ENCODE measurements around the gene PPP3CB.

The PPP3CB gene

DNA sequence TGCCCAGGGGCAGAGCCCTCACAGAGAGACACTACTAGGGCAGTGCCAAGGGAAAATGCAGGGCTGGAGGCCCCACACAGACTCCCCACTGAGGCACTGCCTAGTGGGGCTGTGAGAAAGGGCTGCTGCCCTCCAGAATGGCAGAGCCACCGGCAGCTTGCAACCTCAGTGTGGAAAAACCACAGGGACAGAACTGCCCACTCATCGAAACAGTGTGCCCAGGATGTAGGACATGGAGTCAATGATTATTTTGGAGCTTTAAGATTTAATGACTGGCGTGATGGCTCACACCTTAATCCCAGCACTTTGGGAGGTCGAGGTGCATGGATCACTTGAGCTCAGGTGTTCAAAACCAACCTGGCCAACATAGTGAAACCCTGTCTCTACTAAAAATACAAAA, 34.9 kb downstream of the PPP3CB start:
- H3K9me3 Mint-ChIP-seq, result no peaks in the 10 kb centered on the region
- no peak overlapping the region for H3K27ac Mint-ChIP-seq
- H3K4me3 Mint-ChIP-seq, result no peak overlapping the region
- peaks cover 37% of the 10 kb centered on the region for H3K36me3 Mint-ChIP-seq (ENCODE audit: low read depth)
- DNase-seq (ENCODE audit: low spot score), result no peak
- H3K4me1 Mint-ChIP-seq (ENCODE audit: low read depth), result peaks cover 2% of the 10 kb centered on the region
- H3K27me3 Mint-ChIP-seq (ENCODE audit: low read depth), result no peaks in the 10 kb centered on the region

DNA sequence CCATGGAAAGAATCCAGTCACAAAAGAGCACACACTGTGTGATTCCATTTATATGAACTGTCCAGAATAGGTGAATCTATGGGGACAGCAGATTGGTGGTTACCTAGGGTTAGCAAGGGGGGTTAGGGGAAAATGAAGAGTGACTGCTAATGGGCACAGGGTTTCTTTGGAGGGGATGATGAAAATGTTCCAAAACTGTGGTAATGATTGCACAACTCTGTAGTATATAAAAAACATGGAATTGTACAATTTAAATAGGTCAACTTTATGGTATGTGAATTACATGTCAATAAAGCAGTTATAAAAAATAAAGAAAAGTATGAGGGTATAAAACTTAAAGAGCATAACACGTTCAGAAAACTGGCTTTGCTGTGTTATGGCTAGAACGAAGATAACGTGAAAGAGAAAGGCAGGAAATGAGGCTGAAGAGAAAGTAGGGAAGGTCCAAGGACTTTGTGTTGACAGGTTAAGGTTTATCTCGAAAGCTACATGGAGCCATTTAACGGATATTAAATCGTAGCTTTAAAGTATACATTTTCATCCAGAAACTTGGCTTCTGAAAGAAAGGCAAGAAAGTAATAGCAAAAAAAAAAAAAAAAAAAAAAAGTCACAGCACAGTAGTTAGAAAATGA, 36.0 kb downstream of the PPP3CB start:
- no peak overlapping the region for H3K27ac Mint-ChIP-seq
- DNase-seq (ENCODE audit: low spot score), result no peak
- H3K4me3 Mint-ChIP-seq, result no peak overlapping the region
- no peaks in the 10 kb centered on the region for H3K27me3 Mint-ChIP-seq (ENCODE audit: low read depth)
- peaks cover 32% of the 10 kb centered on the region for H3K36me3 Mint-ChIP-seq (ENCODE audit: low read depth)
- H3K4me1 Mint-ChIP-seq (ENCODE audit: low read depth), result peaks cover 2% of the 10 kb centered on the region
- no peaks in the 10 kb centered on the region for H3K9me3 Mint-ChIP-seq

DNA sequence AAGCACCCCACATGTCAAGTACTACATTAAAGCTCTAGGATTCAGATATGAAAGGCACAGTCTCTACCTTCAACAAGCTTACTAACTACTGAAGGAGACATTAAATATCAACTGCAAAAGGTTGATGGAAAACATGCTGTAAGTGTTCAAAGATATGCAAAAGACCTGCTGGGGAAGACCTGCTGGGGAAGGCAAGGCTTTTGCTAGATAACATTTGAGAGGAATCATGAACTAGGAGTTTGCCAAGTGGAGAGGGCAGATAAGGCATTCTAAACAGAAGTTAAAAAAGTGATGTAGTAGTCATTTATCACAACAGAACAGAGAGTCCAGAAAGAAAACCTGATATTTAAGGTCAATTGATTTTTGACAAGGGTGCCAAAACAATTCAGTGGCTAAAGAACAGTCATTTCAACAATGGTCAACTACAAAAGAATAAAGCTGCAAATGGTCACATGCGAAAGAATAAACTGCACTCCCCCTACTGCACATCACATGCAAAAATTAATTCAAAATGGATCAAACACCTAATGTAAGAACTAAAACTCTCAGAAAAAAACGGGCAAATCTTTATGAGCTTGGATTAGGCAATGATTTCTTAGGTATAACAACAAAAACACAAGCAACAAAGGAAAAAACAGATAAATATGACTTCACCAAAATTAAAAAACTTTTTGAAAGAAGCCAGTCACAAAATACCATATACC, 39.5 kb downstream of the PPP3CB start:
- Mint-ChIP-seq H3K36me3 (ENCODE audit: low read depth) (peaks cover 22% of the 10 kb centered on the region), H3K4me1 (ENCODE audit: low read depth) (peaks cover 2% of the 10 kb centered on the region), H3K9me3 (no peaks in the 10 kb centered on the region), H3K27me3 (ENCODE audit: low read depth) (no peaks in the 10 kb centered on the region), H3K27ac (peak overlapping the region; percentile 37), H3K4me3 (no peak overlapping the region)
- DNase-seq (ENCODE audit: low spot score), result no peak

DNA sequence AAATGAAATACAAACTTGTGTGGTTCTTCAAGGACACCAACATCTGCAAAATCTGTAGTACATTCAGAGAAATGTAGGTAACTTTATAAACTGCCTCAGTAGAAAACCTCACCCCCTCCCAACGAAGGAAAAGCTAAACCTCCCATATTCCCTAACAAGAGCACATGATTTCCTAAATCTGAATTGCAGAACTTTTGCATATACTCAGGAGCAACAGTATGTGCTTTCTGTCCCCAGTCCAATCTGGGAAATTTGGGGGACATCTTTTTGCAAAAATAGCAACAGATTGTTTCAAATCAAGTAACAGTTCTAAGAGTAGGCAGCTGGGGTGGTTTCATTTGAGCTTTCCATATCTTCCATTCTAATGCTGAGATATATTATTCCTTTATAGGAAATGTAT, 46.7 kb downstream of the PPP3CB start:
- Mint-ChIP-seq H3K4me1 (ENCODE audit: low read depth) (peaks cover 4% of the 10 kb centered on the region), H3K27ac (no peak overlapping the region), H3K4me3 (no peak overlapping the region), H3K9me3 (no peaks in the 10 kb centered on the region), H3K27me3 (ENCODE audit: low read depth) (no peaks in the 10 kb centered on the region), H3K36me3 (ENCODE audit: low read depth) (peaks cover 27% of the 10 kb centered on the region)
- no peak for DNase-seq (ENCODE audit: low spot score)

DNA sequence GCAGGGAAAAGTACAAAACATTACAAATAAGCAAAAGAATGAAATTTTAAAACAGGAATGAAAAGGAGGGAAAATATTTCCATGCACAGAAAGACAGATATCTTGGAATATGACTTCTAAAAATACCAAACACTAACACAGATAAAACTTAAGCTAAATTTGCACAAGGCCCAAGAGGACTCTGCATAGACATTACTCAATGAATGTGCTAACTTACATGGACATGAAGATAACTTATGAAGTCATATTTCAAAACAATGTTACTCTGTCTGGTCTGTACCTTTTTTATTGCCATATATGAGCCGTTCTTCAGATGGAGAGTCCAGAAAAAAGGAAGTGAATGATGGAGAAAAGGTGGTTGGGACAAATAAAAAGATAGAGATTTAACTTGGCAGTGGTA, 47.4 kb downstream of the PPP3CB start:
- Mint-ChIP-seq H3K27me3 (ENCODE audit: low read depth) (no peaks in the 10 kb centered on the region), H3K4me3 (no peak overlapping the region), H3K9me3 (no peaks in the 10 kb centered on the region), H3K4me1 (ENCODE audit: low read depth) (peaks cover 4% of the 10 kb centered on the region), H3K27ac (no peak overlapping the region), H3K36me3 (ENCODE audit: low read depth) (peaks cover 28% of the 10 kb centered on the region)
- no peak for DNase-seq (ENCODE audit: low spot score)

DNA sequence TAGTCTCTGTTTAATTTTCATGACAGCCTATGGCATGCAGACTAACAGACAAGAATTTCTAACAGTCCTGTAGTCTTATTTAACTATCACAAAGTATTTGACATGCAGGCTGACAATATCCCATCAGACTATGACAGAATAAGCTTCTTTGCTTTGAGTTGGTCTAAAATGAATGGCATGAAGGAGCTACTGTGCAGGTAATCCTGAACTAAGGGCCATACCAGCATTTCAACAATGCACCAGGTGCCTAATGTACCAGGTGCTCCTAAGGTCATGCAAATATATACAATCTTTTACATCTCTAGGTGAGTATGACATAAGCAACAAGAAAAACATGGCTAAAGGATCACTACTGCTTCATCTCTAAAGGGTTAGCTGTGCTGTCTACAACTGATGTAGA, 48.9 kb downstream of the PPP3CB start:
- no peak for DNase-seq (ENCODE audit: low spot score)
- Mint-ChIP-seq H3K4me3 (no peak overlapping the region), H3K9me3 (no peaks in the 10 kb centered on the region), H3K27ac (no peak overlapping the region), H3K4me1 (ENCODE audit: low read depth) (peaks cover 4% of the 10 kb centered on the region), H3K27me3 (ENCODE audit: low read depth) (no peaks in the 10 kb centered on the region), H3K36me3 (ENCODE audit: low read depth) (peaks cover 31% of the 10 kb centered on the region)

DNA sequence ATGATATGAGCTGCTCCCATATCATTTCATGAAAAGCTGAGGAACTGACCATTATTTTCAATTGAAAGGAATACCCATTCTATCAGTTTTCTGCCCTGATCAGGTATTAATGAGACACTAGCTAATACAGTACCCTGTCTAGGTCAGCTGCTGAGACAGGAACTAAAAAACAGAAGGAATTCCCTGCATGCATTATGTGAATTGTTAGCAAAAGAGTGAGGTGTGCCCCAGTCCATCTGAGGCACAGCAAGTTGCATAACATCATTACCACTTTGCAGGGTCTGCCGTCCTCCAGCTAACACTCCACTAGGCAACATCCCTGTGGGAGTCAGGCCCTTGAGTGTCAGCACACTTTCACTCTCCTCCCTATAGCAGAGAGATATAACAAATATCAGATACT, 51.4 kb downstream of the PPP3CB start:
- no peak overlapping the region for H3K27ac Mint-ChIP-seq
- no peaks in the 10 kb centered on the region for H3K9me3 Mint-ChIP-seq
- H3K27me3 Mint-ChIP-seq (ENCODE audit: low read depth), result no peaks in the 10 kb centered on the region
- no peak for DNase-seq (ENCODE audit: low spot score)
- H3K36me3 Mint-ChIP-seq (ENCODE audit: low read depth), result peaks cover 30% of the 10 kb centered on the region
- H3K4me3 Mint-ChIP-seq, result no peak overlapping the region
- H3K4me1 Mint-ChIP-seq (ENCODE audit: low read depth), result no peaks in the 10 kb centered on the region

DNA sequence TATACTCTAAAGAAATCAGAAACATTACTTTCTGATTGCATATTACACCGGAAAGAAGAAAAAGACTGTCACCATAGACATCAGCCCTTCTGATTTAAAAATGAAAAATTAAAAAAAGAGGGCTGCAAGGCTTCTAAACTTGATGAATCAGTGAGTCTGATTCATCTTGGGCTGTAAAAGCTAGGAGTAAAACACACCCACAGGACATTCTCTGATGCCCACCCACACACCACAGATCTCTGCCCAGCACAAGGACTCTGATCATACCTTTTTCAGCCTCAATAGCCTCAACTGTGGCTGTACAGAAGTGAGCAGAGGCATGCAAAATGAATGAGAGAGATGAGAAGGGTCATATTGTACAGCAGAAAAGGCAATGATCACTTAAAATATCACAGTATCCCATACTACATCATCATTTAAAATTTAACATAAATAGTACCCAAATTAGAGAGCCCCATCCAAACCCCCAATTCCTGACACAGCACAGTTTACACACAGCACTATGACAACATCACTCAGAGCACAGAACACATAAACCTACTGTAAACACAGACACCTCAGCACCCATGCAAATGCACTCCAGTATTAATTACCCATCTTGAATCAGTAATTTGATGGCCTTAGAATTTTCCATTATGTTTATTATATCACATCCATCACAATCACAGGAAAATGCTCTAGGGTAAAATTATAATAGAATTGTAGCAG, 56.1 kb downstream of the PPP3CB start:
- no peaks in the 10 kb centered on the region for H3K9me3 Mint-ChIP-seq
- H3K4me3 Mint-ChIP-seq, result no peak overlapping the region
- no peaks in the 10 kb centered on the region for H3K27me3 Mint-ChIP-seq (ENCODE audit: low read depth)
- H3K27ac Mint-ChIP-seq, result no peak overlapping the region
- H3K4me1 Mint-ChIP-seq (ENCODE audit: low read depth), result no peaks in the 10 kb centered on the region
- H3K36me3 Mint-ChIP-seq (ENCODE audit: low read depth), result peaks cover 25% of the 10 kb centered on the region
- no peak for DNase-seq (ENCODE audit: low spot score)

DNA sequence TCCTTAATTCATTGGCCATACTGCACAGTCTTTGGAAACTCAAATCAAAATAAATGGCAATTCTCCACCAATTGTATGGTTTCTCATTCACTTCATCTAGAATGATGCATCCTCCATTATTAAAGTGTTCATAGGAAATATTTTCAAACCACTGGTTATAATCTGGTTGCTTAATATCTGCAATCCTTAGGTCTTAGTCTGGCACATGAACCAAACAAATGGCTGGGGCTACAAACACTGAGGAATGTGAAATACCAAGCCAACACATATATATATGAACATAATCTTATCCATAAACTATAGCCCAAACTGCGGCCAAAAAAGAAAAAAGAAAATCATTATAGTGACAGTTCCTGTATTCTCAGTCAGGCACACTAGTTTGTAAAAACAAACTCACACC, 56.8 kb downstream of the PPP3CB start:
- H3K27me3 Mint-ChIP-seq (ENCODE audit: low read depth), result no peaks in the 10 kb centered on the region

DNA sequence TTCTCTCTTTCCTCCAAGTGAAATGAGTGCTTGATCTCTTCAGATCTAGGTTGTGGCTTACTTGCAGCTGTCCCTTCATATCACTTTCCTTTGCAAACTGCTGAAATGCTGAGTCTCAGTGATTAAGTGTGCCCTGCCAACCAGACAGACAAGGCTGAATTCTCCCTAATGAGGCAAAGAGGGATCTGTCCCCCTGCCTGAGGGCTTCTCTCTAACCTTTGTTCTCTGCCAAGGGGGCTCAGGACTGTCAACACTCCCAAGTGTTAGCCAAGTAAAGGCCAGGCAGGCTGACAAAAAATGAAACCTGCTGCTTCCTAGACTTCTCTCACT, 62.3 kb downstream of the PPP3CB start, which contains the start of gene MSS51:
Gene MSS51, minus strand, starts transcription at position 24 of the 330 bp plus-strand sequence. CDS start 5,277 bp downstream, outside the sequence.
- Mint-ChIP-seq H3K36me3 (ENCODE audit: low read depth) (peaks cover 25% of the 10 kb centered on the region), H3K27me3 (ENCODE audit: low read depth) (no peaks in the 10 kb centered on the region), H3K27ac (peak within 1 kb of the TSS; percentile 48), H3K4me1 (ENCODE audit: low read depth) (peaks cover 16% of the 10 kb centered on the region), H3K4me3 (peak within 1 kb of the TSS; percentile 8), H3K9me3 (no peaks in the 10 kb centered on the region)
- DNase-seq (ENCODE audit: low spot score), result no peak

More for the DNA sequence above, 56.8 kb downstream of the PPP3CB start:
- no peaks in the 10 kb centered on the region for H3K4me1 Mint-ChIP-seq (ENCODE audit: low read depth)
- no peaks in the 10 kb centered on the region for H3K9me3 Mint-ChIP-seq
- H3K4me3 Mint-ChIP-seq, result no peak overlapping the region
- no peak overlapping the region for H3K27ac Mint-ChIP-seq
- no peak for DNase-seq (ENCODE audit: low spot score)
- H3K36me3 Mint-ChIP-seq (ENCODE audit: low read depth), result peaks cover 20% of the 10 kb centered on the region

DNA sequence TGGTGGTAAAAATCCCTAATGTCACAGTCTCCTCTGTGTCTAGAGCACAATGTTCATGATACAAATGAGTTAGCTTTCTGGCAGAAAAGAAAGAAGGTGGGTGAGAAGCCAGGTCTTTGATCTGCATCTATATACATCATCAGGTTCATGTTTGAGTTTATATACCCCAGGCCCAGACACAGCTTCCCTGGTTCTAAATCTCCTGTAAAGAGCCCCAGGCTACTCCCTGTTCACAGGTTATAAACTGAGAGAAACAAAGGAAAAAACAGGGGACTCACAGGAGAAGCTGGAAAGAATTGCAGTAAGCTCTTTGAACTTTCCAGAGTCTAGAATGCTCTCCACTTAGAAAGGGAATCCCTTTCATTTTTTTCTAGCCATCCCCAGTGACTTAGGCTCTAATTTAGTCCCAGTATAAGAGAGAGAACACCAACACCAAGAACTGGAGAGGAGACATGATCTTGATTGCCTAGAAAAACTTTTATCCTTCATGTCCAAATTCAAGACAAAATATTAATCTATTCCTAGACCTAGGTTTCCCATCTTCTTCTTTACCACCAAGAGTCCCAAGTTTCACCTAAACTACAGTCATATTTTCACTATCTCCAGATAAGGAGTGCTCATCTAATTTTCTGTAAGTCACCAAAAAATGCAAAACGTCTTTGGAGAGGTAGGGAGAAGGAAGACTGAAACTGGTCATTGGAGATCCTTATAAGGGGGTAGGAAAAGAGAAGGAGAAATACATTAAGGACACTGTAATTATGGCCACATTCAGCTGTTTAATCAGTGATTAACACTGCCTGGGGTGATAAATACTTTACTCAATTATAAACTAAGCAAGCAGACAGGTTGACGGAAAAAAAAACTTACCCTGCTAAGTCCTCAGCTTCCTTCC, 62.9 kb downstream of the PPP3CB start:
- no peaks in the 10 kb centered on the region for H3K27me3 Mint-ChIP-seq (ENCODE audit: low read depth)
- H3K27ac Mint-ChIP-seq, result no peak overlapping the region
- H3K4me3 Mint-ChIP-seq, result no peak overlapping the region
- peaks cover 16% of the 10 kb centered on the region for H3K4me1 Mint-ChIP-seq (ENCODE audit: low read depth)
- DNase-seq (ENCODE audit: low spot score), result no peak
- H3K36me3 Mint-ChIP-seq (ENCODE audit: low read depth), result peaks cover 26% of the 10 kb centered on the region
- H3K9me3 Mint-ChIP-seq, result no peaks in the 10 kb centered on the region

DNA sequence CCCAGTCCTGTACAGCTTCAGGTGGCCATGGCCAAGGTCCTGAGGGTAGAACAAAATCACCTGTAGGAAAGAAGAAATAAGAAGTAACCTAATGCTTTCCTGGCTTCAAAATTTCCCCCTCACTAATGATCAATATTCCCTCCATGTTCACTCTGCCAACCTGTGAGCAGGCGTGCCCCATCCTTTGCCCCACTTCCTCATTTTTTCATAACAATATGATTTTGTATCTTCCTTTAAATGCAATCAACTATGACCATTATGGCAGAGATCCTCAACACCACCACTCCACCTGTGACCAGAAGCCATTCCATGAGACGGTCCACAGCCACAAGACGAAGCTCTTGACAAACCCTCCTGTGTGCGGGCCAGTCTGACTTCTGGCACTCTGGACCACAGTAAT, 69.5 kb downstream of the PPP3CB start:
- Mint-ChIP-seq H3K9me3 (no peaks in the 10 kb centered on the region), H3K36me3 (ENCODE audit: low read depth) (peaks cover 47% of the 10 kb centered on the region), H3K27me3 (ENCODE audit: low read depth) (no peaks in the 10 kb centered on the region), H3K4me1 (ENCODE audit: low read depth) (no peaks in the 10 kb centered on the region), H3K4me3 (no peak overlapping the region), H3K27ac (no peak overlapping the region)
- DNase-seq (ENCODE audit: low spot score), result no peak

DNA sequence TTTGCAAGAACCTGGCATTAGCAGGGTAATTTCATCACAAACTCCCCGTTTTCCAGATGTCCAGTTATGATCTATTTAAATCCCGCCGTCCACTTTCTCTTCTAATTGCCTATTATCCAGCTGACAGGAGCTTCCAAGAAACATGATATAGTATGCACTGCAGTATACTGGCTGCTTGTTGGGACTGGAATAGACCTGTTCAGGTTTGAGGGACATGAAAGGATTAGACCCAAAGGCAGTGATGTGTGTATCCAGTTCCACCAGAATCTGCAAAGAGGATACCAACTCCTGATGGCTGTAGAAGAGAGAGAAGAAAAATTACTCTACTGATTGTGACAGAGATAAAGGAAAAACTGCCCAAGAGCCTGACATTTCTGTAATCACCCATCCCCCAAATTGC, 71.3 kb downstream of the PPP3CB start:
- no peak for DNase-seq (ENCODE audit: low spot score)
- Mint-ChIP-seq H3K27ac (no peak overlapping the region), H3K4me1 (ENCODE audit: low read depth) (no peaks in the 10 kb centered on the region), H3K4me3 (no peak overlapping the region), H3K27me3 (ENCODE audit: low read depth) (no peaks in the 10 kb centered on the region), H3K36me3 (ENCODE audit: low read depth) (peaks cover 41% of the 10 kb centered on the region), H3K9me3 (no peaks in the 10 kb centered on the region)

DNA sequence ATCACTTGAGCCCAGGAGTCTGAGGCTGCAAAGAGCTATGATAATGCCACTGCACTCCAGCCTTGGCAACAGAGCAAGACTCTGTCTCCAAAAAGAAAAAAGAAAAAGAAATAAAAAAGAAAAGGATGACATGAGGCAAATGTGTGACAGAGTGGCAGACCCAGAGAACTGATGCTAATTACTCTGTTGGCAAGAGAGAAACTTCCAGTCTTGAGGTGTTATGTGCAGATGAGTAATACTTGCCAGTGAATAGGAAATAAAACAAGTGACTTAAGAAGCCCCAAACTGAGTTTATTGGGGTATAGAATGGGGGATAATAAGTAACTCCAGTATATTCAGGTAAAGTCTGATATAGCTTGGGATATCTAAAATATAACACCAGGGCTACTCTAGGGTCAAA, 72.5 kb downstream of the PPP3CB start:
- no peak overlapping the region for H3K4me3 Mint-ChIP-seq
- DNase-seq (ENCODE audit: low spot score), result no peak
- no peaks in the 10 kb centered on the region for H3K4me1 Mint-ChIP-seq (ENCODE audit: low read depth)
- H3K9me3 Mint-ChIP-seq, result no peaks in the 10 kb centered on the region
- H3K27ac Mint-ChIP-seq, result no peak overlapping the region
- H3K27me3 Mint-ChIP-seq (ENCODE audit: low read depth), result no peaks in the 10 kb centered on the region
- peaks cover 41% of the 10 kb centered on the region for H3K36me3 Mint-ChIP-seq (ENCODE audit: low read depth)
